Measurements from ENCODE around the gene FAM171A1. TPM values are rescaled to one million over a fixed set of nuclear protein-coding genes. Genes with fewer than 3 reads are reported as not detected.

The FAM171A1 gene
- total and polyA plus RNA-seq, 2 experiments from 2014 or later, result 38.9 to 41.5 TPM

DNA sequence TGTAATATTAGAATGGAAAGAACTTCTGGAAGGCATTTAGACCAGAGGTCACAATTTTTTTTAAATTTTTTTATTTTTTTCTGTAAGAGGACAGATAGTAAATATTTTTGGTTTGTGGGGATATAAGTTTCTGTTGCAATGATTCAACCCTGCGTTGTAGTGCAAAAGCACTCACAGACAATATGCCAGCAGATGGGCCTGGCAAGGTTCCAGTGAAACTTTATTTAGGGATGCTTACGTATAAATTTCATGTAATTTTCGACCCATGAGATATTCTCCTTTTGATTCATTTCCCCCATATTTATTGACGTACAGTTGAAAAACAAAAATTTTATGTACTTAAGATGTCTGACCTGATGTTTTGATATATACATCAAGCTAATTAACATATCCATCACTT, 129.8 kb downstream of the FAM171A1 start:
- no peak for DNase-seq (ENCODE audit: low read depth in 1 of 2, low spot score in 1 of 2)
- Histone ChIP-seq H3K27ac (no peak overlapping the region), H3K4me3 (no peak overlapping the region), H3K27me3 (no peaks in the 10 kb centered on the region), H3K4me1 (ENCODE audit: low read depth) (no peaks in the 10 kb centered on the region), H3K36me3 (no peaks in the 10 kb centered on the region), H3K9me3 (ENCODE audit: low read depth) (no peaks in the 10 kb centered on the region)
- TF ChIP-seq, protein P1, sequence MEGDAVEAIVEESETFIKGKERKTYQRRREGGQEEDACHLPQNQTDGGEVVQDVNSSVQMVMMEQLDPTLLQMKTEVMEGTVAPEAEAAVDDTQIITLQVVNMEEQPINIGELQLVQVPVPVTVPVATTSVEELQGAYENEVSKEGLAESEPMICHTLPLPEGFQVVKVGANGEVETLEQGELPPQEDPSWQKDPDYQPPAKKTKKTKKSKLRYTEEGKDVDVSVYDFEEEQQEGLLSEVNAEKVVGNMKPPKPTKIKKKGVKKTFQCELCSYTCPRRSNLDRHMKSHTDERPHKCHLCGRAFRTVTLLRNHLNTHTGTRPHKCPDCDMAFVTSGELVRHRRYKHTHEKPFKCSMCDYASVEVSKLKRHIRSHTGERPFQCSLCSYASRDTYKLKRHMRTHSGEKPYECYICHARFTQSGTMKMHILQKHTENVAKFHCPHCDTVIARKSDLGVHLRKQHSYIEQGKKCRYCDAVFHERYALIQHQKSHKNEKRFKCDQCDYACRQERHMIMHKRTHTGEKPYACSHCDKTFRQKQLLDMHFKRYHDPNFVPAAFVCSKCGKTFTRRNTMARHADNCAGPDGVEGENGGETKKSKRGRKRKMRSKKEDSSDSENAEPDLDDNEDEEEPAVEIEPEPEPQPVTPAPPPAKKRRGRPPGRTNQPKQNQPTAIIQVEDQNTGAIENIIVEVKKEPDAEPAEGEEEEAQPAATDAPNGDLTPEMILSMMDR (IDR thresholded peaks at IDR 0.05; ENCODE audit: low read depth, low read length), result no peak

GRCh38 chr10:15238555-15239335, 132.3 kb downstream of the FAM171A1 start:
- H3K27ac ChIP-seq, result no peak overlapping the region
- H3K36me3 ChIP-seq, result no peaks in the 10 kb centered on the region
- H3K4me3 ChIP-seq, result no peak overlapping the region
- TF ChIP-seq, protein P1 (IDR thresholded peaks at IDR 0.05; ENCODE audit: low read depth, low read length), result no peak
- H3K4me1 ChIP-seq (ENCODE audit: low read depth), result no peaks in the 10 kb centered on the region
- no peaks in the 10 kb centered on the region for H3K9me3 ChIP-seq (ENCODE audit: low read depth)
- H3K27me3 ChIP-seq, result no peaks in the 10 kb centered on the region
- peak in 1 of 2 donors; percentile 8 for DNase-seq (ENCODE audit: low read depth in 1 of 2, low spot score in 1 of 2)

DNA sequence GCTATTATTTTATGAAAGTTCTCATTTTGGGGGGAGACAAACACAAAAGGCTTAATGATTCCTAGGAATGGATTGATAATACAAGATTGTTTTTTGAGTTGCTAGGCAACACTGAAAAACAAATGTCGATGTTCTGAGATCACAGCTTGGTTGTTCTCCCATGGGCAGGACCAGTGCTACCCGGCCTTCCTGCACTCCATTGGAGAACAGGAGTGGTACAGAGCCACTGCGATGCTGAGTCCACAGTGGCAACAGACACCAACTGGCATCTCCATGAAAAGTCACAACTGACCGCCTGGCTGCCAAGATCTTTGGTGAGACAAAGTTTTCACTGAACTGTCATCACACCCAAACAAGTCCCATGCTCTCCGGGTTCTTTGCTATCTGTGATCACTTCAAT, 133.7 kb downstream of the FAM171A1 start:
- DNase-seq (ENCODE audit: low read depth in 1 of 2, low spot score in 1 of 2), result peak in 1 of 2 donors; percentile 68
- Histone ChIP-seq H3K4me3 (no peak overlapping the region), H3K36me3 (no peaks in the 10 kb centered on the region), H3K27me3 (no peaks in the 10 kb centered on the region), H3K27ac (no peak overlapping the region), H3K4me1 (ENCODE audit: low read depth) (no peaks in the 10 kb centered on the region), H3K9me3 (ENCODE audit: low read depth) (no peaks in the 10 kb centered on the region)
- TF ChIP-seq, protein P1 (IDR thresholded peaks at IDR 0.05; ENCODE audit: low read depth, low read length), result no peak

DNA sequence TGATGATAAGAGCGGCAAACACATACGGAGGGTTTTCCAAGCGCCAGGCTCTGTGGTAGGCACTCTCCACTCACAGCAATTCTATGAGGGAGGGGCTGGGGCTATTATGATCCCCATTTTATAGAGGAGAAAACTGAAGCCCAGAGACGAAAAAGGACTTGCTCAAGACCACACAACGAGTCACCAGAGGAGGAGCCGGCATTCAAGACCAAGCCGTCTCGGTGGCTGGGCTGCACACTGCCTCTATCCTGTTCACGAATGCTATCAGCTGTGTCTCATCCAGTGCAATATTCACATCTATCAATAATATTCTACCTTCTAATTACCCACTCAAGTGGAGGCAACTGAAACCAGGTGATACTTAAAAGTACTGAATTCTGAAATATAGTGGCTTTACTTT, 134.7 kb downstream of the FAM171A1 start:
- H3K4me3 ChIP-seq, result no peak overlapping the region
- no peaks in the 10 kb centered on the region for H3K27me3 ChIP-seq
- H3K9me3 ChIP-seq (ENCODE audit: low read depth), result no peaks in the 10 kb centered on the region
- H3K27ac ChIP-seq, result no peak overlapping the region
- TF ChIP-seq, protein P1 (IDR thresholded peaks at IDR 0.05; ENCODE audit: low read depth, low read length), result no peak
- DNase-seq (ENCODE audit: low read depth in 1 of 2, low spot score in 1 of 2), result peak in 1 of 2 donors; percentile 23
- H3K36me3 ChIP-seq, result no peaks in the 10 kb centered on the region
- H3K4me1 ChIP-seq (ENCODE audit: low read depth), result no peaks in the 10 kb centered on the region

DNA sequence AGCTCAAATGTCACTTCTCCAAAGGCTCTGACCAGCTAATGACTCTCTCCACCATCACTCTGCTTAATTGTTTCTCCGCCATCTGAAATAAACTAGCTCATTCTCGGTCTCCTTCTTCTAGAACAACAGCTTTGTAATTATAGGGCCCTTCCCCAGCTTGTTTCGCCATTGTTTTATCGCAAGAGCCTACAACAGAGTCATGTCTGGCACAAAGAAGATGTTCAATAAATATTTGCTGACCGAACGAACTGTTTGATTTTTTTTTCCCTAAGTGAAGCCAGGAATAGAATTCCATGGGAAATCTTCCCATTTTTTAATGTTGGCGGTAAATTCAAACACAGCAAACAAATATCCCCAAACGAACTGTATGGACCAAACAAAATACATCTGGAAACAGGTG, 138.8 kb downstream of the FAM171A1 start:
- Histone ChIP-seq H3K4me3 (no peak overlapping the region), H3K9me3 (ENCODE audit: low read depth) (no peaks in the 10 kb centered on the region), H3K4me1 (ENCODE audit: low read depth) (no peaks in the 10 kb centered on the region), H3K36me3 (no peaks in the 10 kb centered on the region), H3K27ac (no peak overlapping the region), H3K27me3 (no peaks in the 10 kb centered on the region)
- DNase-seq (ENCODE audit: low read depth in 1 of 2, low spot score in 1 of 2), result no peak
- TF ChIP-seq, protein P1 (IDR thresholded peaks at IDR 0.05; ENCODE audit: low read depth, low read length), result no peak
